ENCODE data around the gene BAZ1A. TPM values are rescaled to one million over a fixed set of nuclear protein-coding genes. Genes with fewer than 3 reads are reported as not detected.

BAZ1A gene
- total and polyA plus RNA-seq, 10 of the 15 experiments (the other 5 are each of a cell fraction or from before 2014, with no cell fraction given): 34.3 to 96.5 (median 50.7) TPM

GRCh38 chr14:34733245-34733644 is 141.9 kb downstream of the BAZ1A start:
- Histone ChIP-seq H3K4me1 (ENCODE audit: control insufficient read depth, insufficient read depth, low read length) (no peaks in the 10 kb centered on the region), H3K36me3 (ENCODE audit: control insufficient read depth in 2 of 2, insufficient read depth in 2 of 2, low read length in 1 of 2) (no peaks in the 10 kb centered on the region), H4K20me1 (ENCODE audit: control insufficient read depth, insufficient read depth) (no peaks in the 10 kb centered on the region), H3K4me3 (no peak overlapping the region), H3K9ac (ENCODE audit: control insufficient read depth, insufficient read depth, low read length) (no peak overlapping the region), H3K4me2 (ENCODE audit: control insufficient read depth, insufficient read depth) (no peak overlapping the region), H3K79me2 (ENCODE audit: control insufficient read depth, insufficient read depth, low read length) (no peaks in the 10 kb centered on the region), H3K27ac (ENCODE audit: control insufficient read depth, insufficient read depth) (no peak overlapping the region), H3K27me3 (replicated peaks in 1 of 2; ENCODE audit: control insufficient read depth in 2 of 2, insufficient read depth in 2 of 2, low read length in 1 of 2) (no peaks in the 10 kb centered on the region), H2AFZ (ENCODE audit: control insufficient read depth, low read depth, low read length) (no peak overlapping the region), H3K9me3 (replicated peaks; ENCODE audit: control insufficient read depth, insufficient read depth, low read length) (no peaks in the 10 kb centered on the region)
- BruUV-seq (replicated peaks): no TSS peak
- ATAC-seq (no peak), DNase-seq (ENCODE audit: low read depth, low spot score) (no peak), FAIRE-seq (no peak)
- intact Hi-C loops (cut with micrococcal nuclease; ENCODE audit: unreplicated experiment) (no loop called here), in situ Hi-C loops (cut with MboI) (no loop called here)
- SMC1A ChIA-PET (ENCODE audit: uncharacterized antibody, unreplicated experiment): interaction anchor here (1.6 kb wide), 1 partner anchor 10 kb away, joined by 6 read pairs; no protein-coding TSS in a partner anchor
- RAD21 ChIA-PET (ENCODE audit: unreplicated experiment): interaction anchor here (1.8 kb wide), 1 partner anchor 11 kb away, joined by 7 read pairs; no protein-coding TSS in a partner anchor
- 51% methylated on average over 3 of the region's 3 CpGs for WGBS (ENCODE audit: insufficient coverage, insufficient replicate concordance, low lambda C conversion rate, missing lambda C conversion rate)
- POLR2A ChIA-PET: interaction anchor here (0.6 kb wide), 2 partner anchors 157 to 377 kb away, joined by 3 read pairs; no protein-coding TSS in a partner anchor
- CTCF ChIA-PET: interaction anchor here (0.7 to 2.6 kb wide), 9 partner anchors 8 to 266 kb away, joined by 3 to 23 read pairs (median 3); no protein-coding TSS in a partner anchor
- TF ChIP-seq CHD1 (IDR thresholded peaks at IDR 0.05; ENCODE audit: low read depth, low read length) (no peak), NR2C2 (IDR thresholded peaks at IDR 0.05; ENCODE audit: borderline replicate concordance, control insufficient read depth, insufficient read length, low read depth) (no peak), ZBTB4 (CRISPR knock-in tag; IDR thresholded peaks at IDR 0.05) (no peak), NR2F1 (conservative IDR thresholded peaks at IDR 0.05) (no peak), SIN3A (IDR thresholded peaks at IDR 0.05; ENCODE audit: low read depth, low read length) (no peak), ZNF622 (IDR thresholded peaks at IDR 0.05) (no peak), ATF3 (IDR thresholded peaks at IDR 0.05; ENCODE audit: borderline replicate concordance, extremely low read depth, low read depth, low read length) (no peak), ZNF687 (IDR thresholded peaks at IDR 0.05) (no peak), BCL3 (IDR thresholded peaks at IDR 0.05; ENCODE audit: borderline replicate concordance, insufficient read depth, low read depth, low read length, poor library complexity, severe bottlenecking) (no peak), PKNOX1 (IDR thresholded peaks at IDR 0.05) (no peak), MTA2 (IDR thresholded peaks at IDR 0.05; ENCODE audit: low read depth) (no peak), BACH1 (IDR thresholded peaks at IDR 0.05; ENCODE audit: borderline replicate concordance) (no peak), MYB (IDR thresholded peaks at IDR 0.05; ENCODE audit: borderline replicate concordance, low read depth, low read length) (no peak), SMAD5 (IDR thresholded peaks at IDR 0.05; ENCODE audit: low read depth) (no peak)

Data from GM12878 (cell line).